ENCODE results near the gene RFK. TPM values are rescaled to one million over a fixed set of nuclear protein-coding genes. Genes with fewer than 3 reads are reported as not detected.

Gene RFK
- total RNA-seq, 1 donor from 2014 or later: 25.6 TPM

DNA sequence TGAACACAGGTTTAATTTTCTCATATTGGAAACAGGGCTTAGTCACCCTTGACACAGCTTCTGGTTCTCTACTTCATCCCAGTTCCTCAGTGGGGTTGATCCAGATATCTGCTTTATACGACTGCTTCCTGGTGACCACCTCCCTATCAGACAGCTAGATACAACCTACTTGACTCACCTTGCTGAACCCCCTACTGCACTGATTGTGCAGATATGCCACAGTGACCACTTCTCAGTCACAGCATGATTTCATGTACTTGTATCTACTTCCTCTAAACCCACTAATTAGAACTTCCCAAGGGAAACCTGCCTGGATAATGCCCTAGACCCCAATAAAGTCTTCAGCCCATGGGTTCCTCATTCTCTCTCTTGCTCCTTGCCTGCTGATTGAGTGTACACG is 18.4 kb upstream of the RFK start:
- no peak for DNase-seq (ENCODE audit: low read depth)

DNA sequence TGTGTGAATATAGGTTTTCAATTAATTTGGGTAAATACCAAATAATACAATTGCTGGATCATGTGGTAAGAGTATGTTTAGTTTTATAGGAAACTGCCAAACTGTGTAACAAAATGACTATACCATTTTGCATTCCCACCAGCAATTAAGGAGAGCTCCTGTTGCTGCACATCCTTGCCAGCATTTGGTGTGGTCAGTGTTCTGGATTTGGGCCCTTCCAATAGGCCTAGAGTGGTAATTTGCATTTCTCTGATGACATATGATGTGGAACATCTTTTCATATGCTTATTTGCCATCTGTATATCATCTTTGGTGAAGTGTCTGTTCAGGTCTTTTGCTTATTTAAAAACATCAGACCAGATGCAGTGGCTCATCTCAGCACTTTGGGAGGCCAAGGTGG is 11.6 kb upstream of the RFK start:
- no peak for DNase-seq (ENCODE audit: low read depth)

DNA sequence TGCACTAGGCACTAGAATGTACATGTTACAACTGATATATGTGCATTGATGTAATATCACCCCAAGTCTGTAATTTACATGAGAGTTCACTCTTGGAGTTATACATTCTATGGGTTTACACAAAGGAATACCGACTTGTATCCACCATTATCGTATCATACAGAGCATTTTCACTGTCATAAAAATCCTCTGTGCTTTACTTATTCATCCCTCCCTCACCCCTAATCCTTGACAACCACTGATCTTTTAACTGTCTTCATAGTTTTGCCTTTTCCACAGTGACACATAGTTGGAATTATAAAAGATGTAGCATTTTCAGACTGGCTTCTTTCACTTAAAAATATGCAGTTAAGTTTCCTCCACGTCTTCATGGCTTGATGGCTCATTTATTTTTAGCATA is 11.1 kb upstream of the RFK start:
- no peak for DNase-seq (ENCODE audit: low read depth)

DNA sequence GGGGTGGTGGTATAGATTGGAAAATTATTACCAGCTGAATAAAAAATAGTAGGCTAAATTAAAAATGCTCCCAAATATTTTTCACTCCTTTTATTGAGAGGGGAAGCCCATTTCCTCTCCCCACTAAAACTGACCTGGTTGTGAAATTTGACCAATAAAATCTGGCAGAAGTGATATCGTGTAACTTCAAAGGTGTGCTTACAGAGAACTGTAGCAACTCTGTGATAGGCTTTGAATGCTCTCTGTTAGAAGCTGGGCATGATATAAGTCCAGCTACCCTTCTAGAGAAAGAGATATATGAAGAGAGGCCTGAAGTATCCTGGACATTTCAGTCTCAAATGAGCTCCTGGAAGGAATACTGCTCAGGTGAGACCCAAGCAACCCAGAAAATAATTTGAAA is 10.2 kb upstream of the RFK start:
- DNase-seq (ENCODE audit: low read depth): no peak

DNA sequence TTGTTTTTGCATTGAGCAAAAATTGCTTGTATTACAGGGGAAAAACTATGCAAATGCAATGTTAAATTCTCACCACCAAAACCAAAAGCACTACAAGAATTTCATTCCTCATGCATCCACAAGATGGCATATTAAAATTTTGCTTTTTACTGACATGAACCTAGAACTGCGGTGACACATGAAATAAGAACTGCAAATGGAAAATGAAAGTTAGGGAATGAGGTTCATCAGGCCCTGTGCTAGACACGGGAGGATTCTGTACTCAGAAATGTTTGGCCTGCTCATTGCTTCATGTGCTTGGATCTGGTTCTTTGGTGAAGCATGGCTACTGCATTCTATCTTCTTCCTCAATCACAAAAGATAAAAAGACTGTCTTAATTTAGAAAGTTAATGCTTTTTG is 9.1 kb upstream of the RFK start:
- DNase-seq (ENCODE audit: low read depth): peak; percentile 76

GRCh38 chr9:76401580-76402354 is 7.5 kb upstream of the RFK start:
- DNase-seq (ENCODE audit: low read depth): no peak

GRCh38 chr9:76401176-76401575 is 7.0 kb upstream of the RFK start:
- DNase-seq (ENCODE audit: low read depth): no peak

GRCh38 chr9:76400534-76401096 is 6.4 kb upstream of the RFK start:
- DNase-seq (ENCODE audit: low read depth): no peak

GRCh38 chr9:76399856-76400255 is 5.6 kb upstream of the RFK start:
- no peak for DNase-seq (ENCODE audit: low read depth)

DNA sequence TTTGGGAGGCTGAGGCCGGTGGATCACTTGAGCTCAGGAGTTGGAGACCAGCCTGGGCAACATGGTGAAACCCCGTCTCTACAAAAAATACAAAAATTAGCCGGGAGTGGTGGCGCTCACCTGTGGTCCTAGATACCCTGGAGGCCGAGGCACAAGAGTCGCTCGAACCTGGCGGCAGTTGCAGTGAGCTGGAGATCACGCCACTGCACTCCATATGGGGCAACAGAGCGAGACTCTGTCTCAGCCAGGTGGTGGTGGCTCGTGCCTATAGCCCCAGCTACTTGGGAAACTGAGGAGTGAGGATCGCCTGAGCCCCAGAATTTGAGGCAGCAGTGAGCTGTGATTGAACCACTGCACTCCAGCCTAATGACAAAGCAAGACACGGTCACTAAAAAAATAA is 2.4 kb upstream of the RFK start:
- no peak for DNase-seq (ENCODE audit: low read depth)

DNA sequence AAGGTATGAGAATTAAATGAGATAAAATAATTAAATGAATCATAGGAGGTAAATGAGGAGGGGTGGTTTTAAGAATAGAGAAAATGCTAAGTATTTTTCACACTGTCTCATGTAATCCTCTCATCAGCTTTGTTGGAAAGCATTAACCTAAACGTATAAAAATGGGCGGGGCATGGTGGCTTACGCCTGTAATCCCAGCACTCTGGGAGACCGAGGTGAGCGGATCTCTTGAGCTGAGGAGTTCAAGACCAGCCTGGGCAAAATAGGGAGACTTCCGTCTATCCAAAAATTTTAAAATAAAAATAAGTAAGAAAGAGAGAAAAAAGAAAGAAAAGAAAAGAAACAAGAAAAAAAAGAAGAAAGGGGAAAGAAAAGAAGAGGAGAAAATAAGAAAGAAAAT is 1.9 kb upstream of the RFK start:
- no peak for DNase-seq (ENCODE audit: low read depth)

GRCh38 chr9:76395381-76395780 is 1.2 kb upstream of the RFK start:
- DNase-seq (ENCODE audit: low read depth): no peak

DNA sequence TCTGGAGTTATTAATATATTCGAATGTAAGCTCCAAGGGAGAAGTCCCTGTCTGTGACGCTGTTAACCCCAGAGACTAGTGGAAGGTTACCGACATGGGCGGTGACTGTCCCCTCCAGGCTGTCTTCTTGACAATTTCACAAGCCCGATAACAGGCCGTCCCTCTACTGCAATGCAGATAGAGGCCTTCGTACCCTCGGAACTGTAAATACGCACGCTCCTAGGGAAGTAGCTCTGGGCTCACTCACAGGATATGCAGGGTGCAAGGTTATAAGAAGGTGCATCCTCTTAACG is 680 bp upstream of the RFK start:
- no peak for DNase-seq (ENCODE audit: low read depth)

GRCh38 chr9:76390656-76391055 is 3.6 kb downstream of the RFK start:
- DNase-seq (ENCODE audit: low read depth): no peak

- no peak for DNase-seq (ENCODE audit: low read depth)
Observed at GRCh38 chr9:76379494-76379893, 14.7 kb downstream of the RFK start.

DNA sequence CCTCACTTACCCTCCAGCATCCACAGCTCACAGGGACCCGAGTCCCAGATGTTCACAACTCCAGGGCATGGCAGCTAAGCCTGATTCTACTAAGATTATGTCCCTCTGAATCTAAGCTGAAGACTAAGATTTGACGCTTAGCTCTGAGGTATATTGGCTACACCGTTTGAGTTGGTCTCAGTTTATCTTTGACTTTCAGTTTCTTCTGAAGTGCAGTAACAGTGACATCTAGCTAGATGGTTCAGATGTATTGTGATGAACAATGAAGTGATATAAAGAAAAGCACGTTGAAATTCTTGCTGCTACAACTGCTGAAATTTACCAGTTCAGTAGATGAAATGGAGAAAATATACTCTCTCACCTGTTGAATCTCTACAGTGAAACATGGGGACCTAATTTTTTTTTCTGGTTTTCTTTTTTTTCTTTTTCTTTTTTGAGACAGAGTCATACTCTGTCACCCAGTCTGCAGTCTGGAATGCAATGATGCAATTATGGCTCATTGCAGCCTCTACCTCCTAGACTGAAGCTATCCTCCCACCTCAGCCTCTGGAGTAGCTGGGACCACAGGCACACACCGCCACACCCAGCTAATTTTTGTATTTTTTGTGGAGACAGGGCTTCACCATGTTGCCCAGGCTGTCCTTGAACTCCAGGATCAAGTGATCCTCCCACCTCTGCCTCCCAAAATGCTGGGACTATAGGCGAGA is 15.7 kb downstream of the RFK start:
- DNase-seq (ENCODE audit: low read depth): no peak

DNA sequence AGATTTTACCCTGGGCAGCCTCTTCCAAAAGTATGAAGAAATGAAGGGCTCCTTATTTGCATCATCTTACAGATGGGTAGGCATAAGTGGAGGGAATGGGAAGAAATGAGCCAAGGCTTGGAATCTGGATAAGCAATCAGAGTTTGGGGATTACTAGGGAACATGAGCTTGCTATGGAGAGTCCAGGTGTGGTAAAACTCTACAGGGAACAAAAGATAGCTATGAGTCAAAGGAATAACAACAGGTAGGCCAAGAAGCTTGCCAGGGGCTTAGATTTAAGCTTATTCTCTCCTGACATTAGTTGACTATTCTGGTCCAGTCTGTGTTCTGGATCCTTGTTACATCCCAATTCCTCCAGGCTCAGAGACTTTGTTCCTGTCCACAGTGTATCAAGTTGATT is 16.4 kb downstream of the RFK start:
- no peak for DNase-seq (ENCODE audit: low read depth)

- DNase-seq (ENCODE audit: low read depth): peak; percentile 61
Observed at GRCh38 chr9:76374783-76375559, 19.3 kb downstream of the RFK start.

GRCh38 chr9:76373784-76374474 is 20.3 kb downstream of the RFK start:
- no peak for DNase-seq (ENCODE audit: low read depth)

- no peak for DNase-seq (ENCODE audit: low read depth)
Observed at GRCh38 chr9:76373173-76373783, 20.9 kb downstream of the RFK start.

DNA sequence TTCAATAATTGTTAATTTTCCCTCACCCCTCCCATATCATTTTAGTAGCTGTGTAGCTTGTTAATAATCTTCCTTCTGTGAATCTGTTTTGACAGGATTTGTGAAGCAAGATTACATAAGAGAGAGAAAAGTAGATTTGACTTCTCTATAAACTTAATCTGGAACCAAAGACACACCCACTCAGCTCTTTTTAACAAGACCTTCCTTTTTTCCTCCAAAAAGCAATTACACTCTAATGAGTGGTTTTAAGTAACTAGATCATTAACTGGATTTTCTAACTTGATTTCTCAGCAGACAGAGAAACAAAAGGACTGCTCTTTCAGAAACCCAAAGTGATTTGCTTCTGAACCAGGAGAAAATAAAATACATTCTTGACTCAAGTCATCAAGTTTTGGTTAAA is 21.9 kb downstream of the RFK start:
- no peak for DNase-seq (ENCODE audit: low read depth)
